ENCODE measurements around the gene CDK16. TPM values are rescaled to one million over a fixed set of nuclear protein-coding genes. Genes with fewer than 3 reads are reported as not detected.

CDK16 gene
- total RNA-seq, 2 donors from 2014 or later, result 95.0 to 147 TPM

GRCh38 chrX:47191806-47192401 lies 26.6 kb upstream of the CDK16 start:
- H3K9me3 ChIP-seq, result no peaks in the 10 kb centered on the region
- TF ChIP-seq, protein P1, sequence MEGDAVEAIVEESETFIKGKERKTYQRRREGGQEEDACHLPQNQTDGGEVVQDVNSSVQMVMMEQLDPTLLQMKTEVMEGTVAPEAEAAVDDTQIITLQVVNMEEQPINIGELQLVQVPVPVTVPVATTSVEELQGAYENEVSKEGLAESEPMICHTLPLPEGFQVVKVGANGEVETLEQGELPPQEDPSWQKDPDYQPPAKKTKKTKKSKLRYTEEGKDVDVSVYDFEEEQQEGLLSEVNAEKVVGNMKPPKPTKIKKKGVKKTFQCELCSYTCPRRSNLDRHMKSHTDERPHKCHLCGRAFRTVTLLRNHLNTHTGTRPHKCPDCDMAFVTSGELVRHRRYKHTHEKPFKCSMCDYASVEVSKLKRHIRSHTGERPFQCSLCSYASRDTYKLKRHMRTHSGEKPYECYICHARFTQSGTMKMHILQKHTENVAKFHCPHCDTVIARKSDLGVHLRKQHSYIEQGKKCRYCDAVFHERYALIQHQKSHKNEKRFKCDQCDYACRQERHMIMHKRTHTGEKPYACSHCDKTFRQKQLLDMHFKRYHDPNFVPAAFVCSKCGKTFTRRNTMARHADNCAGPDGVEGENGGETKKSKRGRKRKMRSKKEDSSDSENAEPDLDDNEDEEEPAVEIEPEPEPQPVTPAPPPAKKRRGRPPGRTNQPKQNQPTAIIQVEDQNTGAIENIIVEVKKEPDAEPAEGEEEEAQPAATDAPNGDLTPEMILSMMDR (IDR thresholded peaks at IDR 0.05), result no peak
- no peak for DNase-seq
- intact Hi-C loops (cut with DNase I), result loop anchor here (5.0 to 10.0 kb wide), 2 partner anchors 190 to 333 kb away; no protein-coding TSS in a partner anchor
- H3K4me3 ChIP-seq, result peak overlapping the region; percentile 43
- peaks cover 16% of the 10 kb centered on the region for H3K4me1 ChIP-seq
- H3K27ac ChIP-seq, result no peak overlapping the region
- no peaks in the 10 kb centered on the region for H3K36me3 ChIP-seq
- no peak overlapping the region for H3K9ac ChIP-seq (ENCODE audit: low read depth in 2 of 2, low read length in 2 of 2)
- H3K27me3 ChIP-seq, result peaks cover 3% of the 10 kb centered on the region

DNA sequence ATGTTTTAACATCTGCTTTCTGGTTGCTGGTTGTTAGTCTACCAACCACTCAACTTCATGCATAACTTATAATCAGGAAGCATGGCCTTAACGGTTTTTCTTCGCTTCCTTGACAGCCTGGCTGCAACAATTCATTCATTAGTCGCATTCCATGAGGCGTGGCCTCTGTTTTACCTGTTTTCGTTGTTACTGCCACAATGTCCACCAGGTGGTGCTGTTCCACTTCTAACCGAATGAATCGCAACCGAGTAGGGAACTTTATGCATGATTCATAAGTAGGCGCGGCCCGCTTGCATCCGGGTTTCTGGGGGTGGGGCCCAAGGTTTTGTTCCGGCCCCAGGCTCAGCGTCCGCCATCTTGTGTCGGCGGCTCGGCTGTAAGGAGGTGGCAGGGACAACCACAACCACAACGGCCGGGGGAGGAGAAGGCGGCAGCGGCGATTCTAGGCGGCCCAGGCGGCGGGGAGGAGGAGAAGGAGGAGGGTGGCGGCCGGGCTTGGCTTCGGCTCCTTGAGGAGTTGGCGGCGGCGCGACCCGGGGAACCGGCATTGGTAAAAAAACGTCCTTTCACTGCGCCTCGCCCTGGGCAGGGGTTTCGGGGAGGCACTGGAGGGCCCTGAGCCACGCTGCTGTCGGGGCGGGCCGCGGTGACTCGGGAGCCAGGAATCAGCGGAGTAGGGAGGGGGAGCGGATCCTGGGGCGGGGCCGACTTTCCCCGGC lies 24.8 kb upstream of the CDK16 start, which contains the start of gene UBA1:
TSS of gene UBA1 (plus strand) at position 355 of the 719 bp plus-strand sequence. CDS start 4,974 bp downstream, outside the sequence.
- peaks cover 16% of the 10 kb centered on the region for H3K4me1 ChIP-seq

DNA sequence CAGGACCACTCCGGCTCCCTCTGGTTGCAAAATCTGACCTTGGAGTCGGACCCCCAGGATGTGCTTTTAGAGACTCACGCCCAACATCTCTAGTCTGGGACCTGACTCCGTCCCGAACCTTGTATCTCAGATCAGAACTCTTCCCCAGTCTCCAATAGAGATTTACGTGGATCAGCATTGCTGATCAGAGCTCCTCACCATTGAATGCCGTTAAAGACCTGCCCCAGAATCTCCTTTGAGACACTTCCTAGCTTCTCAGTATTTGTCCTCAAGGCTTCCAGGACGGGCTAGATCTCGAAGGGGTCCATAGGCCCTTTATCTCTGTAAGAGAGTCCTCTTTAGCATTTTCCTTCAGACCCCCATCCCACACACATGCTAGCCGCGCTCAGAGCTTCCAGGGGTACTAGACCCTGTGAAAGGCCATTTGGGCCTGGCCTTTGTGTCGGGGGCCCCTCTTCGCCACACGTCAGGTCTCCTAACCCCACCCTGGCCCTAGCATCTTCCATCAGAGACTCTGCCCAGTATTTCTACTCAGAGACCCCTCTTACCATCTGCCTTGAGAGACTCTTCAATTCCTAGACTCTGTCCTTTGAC lies 24.2 kb upstream of the CDK16 start:
- Histone ChIP-seq H3K4me1 (peaks cover 16% of the 10 kb centered on the region), H3K9me3 (no peaks in the 10 kb centered on the region), H3K27me3 (no peaks in the 10 kb centered on the region), H3K36me3 (peaks cover 4% of the 10 kb centered on the region), H3K4me3 (peak overlapping the region; percentile 82), H3K27ac (peak overlapping the region; percentile 85), H3K9ac (ENCODE audit: low read depth in 2 of 2, low read length in 2 of 2) (peak overlapping the region; percentile 93 to 99)
- TF ChIP-seq, protein P1 (IDR thresholded peaks at IDR 0.05), result no peak
- no peak for DNase-seq
- intact Hi-C loops (cut with DNase I), result loop anchor here (5.0 to 10.0 kb wide), 2 partner anchors 188 to 331 kb away; no protein-coding TSS in a partner anchor

More for the DNA sequence above, 24.8 kb upstream of the CDK16 start, which contains the start of gene UBA1:
- Histone ChIP-seq H3K27me3 (peaks cover 3% of the 10 kb centered on the region), H3K27ac (peak within 1 kb of the TSS; percentile 85), H3K9ac (ENCODE audit: low read depth in 2 of 2, low read length in 2 of 2) (peak within 1 kb of the TSS; percentile 93 to 99), H3K4me3 (peak within 1 kb of the TSS; percentile 82), H3K36me3 (no peaks in the 10 kb centered on the region), H3K9me3 (no peaks in the 10 kb centered on the region)
- TF ChIP-seq, protein P1 (IDR thresholded peaks at IDR 0.05), result peak; percentile 77
- DNase-seq, result peak; percentile 100
- intact Hi-C loops (cut with DNase I), result loop anchor here (5.0 to 10.0 kb wide), 2 partner anchors 189 to 331 kb away; no protein-coding TSS in a partner anchor

GRCh38 chrX:47196098-47196497 lies 22.4 kb upstream of the CDK16 start:
- Histone ChIP-seq H3K9me3 (no peaks in the 10 kb centered on the region), H3K4me3 (no peak overlapping the region), H3K9ac (ENCODE audit: low read depth in 2 of 2, low read length in 2 of 2) (peak overlapping the region in 1 of 2 donors; percentile 27), H3K36me3 (peaks cover 17% of the 10 kb centered on the region), H3K27ac (no peak overlapping the region), H3K4me1 (peaks cover 16% of the 10 kb centered on the region), H3K27me3 (no peaks in the 10 kb centered on the region)
- intact Hi-C loops (cut with DNase I), result loop anchor here (10.0 kb wide), 1 partner anchor 329 kb away; no protein-coding TSS in a partner anchor
- no peak for DNase-seq
- TF ChIP-seq, protein P1 (IDR thresholded peaks at IDR 0.05), result no peak

GRCh38 chrX:47197526-47197925 lies 21.0 kb upstream of the CDK16 start:
- no peaks in the 10 kb centered on the region for H3K9me3 ChIP-seq
- no peak overlapping the region for H3K9ac ChIP-seq (ENCODE audit: low read depth in 2 of 2, low read length in 2 of 2)
- TF ChIP-seq, protein P1 (IDR thresholded peaks at IDR 0.05), result no peak
- no peak for DNase-seq
- peaks cover 29% of the 10 kb centered on the region for H3K36me3 ChIP-seq
- intact Hi-C loops (cut with DNase I), result loop anchor here (10.0 kb wide), 1 partner anchor 327 kb away; no protein-coding TSS in a partner anchor
- H3K4me1 ChIP-seq, result peaks cover 16% of the 10 kb centered on the region
- H3K4me3 ChIP-seq, result no peak overlapping the region
- H3K27me3 ChIP-seq, result no peaks in the 10 kb centered on the region
- H3K27ac ChIP-seq, result no peak overlapping the region
